Loucy (cell line): ENCODE data around the gene FEN1.

Source experiments
- H2AFZ ChIP-seq: fragments of 200-600 bp; sonication (generic); 2 replicates; pipeline ENCODE4 v1.6.0; 2016; ENCODE audit warnings: antibody characterized with exemption, mild to moderate bottlenecking, low read length, moderate library complexity
- H3F3A ChIP-seq: fragments of 200-600 bp; 2 replicates; pipeline ENCODE4 v1.6.0; 2016; ENCODE audit warnings: antibody characterized with exemption, low read depth, mild to moderate bottlenecking
- H3K27me3 ChIP-seq: fragments of 200-600 bp; sonication (generic); 2 replicates; pipeline ENCODE4 v1.6.1; 2014; ENCODE audit warnings: low read length, mild to moderate bottlenecking; ENCODE audit not compliant: insufficient read depth, poor library complexity, severe bottlenecking
- H3K36me3 ChIP-seq: fragments of 200-600 bp; sonication (generic); 2 replicates; pipeline ENCODE4 v1.6.1; 2016; ENCODE audit warnings: low read length; ENCODE audit not compliant: insufficient read depth
- H3K4me1 ChIP-seq: fragments of 200-600 bp; sonication (generic); 2 replicates; pipeline ENCODE4 v1.5.1; 2014; ENCODE audit warnings: low read length, mild to moderate bottlenecking; ENCODE audit not compliant: insufficient read depth, poor library complexity, severe bottlenecking
- H3K4me2 ChIP-seq: fragments of 200-600 bp; sonication (generic); 2 replicates; pipeline ENCODE4 v1.6.0; 2014; ENCODE audit warnings: antibody characterized with exemption, low read length, low read depth, mild to moderate bottlenecking; ENCODE audit not compliant: poor library complexity, severe bottlenecking
- H3K4me3 ChIP-seq: fragments of 200-600 bp; sonication (generic); 2 replicates; pipeline ENCODE4 v1.5.1; 2014; ENCODE audit warnings: low read length, mild to moderate bottlenecking, mixed read lengths; ENCODE audit not compliant: poor library complexity, severe bottlenecking
- H3K79me2 ChIP-seq: fragments of 200-600 bp; sonication (generic); 2 replicates; pipeline ENCODE4 v1.6.1; 2014; ENCODE audit warnings: low read length; ENCODE audit not compliant: insufficient read depth
- H3K9ac ChIP-seq: fragments of 200-600 bp; sonication (generic); 2 replicates; pipeline ENCODE4 v1.6.0; 2014; ENCODE audit warnings: mild to moderate bottlenecking, low read depth, low read length, moderate library complexity; ENCODE audit not compliant: poor library complexity, severe bottlenecking
- H3K9me2 ChIP-seq: fragments of 200-600 bp; sonication (generic); replicated peaks from 2 replicates; pipeline ENCODE4 v1.6.1; 2016; ENCODE audit warnings: low read depth, low read length, mixed read lengths
- H3K9me3 ChIP-seq: fragments of 200-600 bp; sonication (generic); 2 replicates; pipeline ENCODE4 v1.6.1; 2014; ENCODE audit warnings: mild to moderate bottlenecking, antibody characterized with exemption, low read length, low read depth; ENCODE audit not compliant: insufficient read depth
- H4K20me1 ChIP-seq: fragments of 200-600 bp; sonication (generic); 2 replicates; pipeline ENCODE4 v1.6.0; 2014; ENCODE audit warnings: antibody characterized with exemption, low read length, mild to moderate bottlenecking; ENCODE audit not compliant: insufficient read depth, poor library complexity, severe bottlenecking
- EZH2phosphoT487 ChIP-seq: fragments of 200-600 bp; IDR thresholded peaks from 2 replicates; pipeline ENCODE4 v1.6.1; 2018; ENCODE audit warnings: antibody characterized with exemption, mild to moderate bottlenecking, moderate library complexity, borderline replicate concordance
- TF ChIP-seq, protein P1 (sequence below): fragments of 200-600 bp; sonication (generic); conservative IDR thresholded peaks from 2 replicates; pipeline ENCODE4 v1.5.1; 2014; ENCODE audit warnings: mild to moderate bottlenecking, antibody characterized with exemption, low read length

The FEN1 gene

DNA sequence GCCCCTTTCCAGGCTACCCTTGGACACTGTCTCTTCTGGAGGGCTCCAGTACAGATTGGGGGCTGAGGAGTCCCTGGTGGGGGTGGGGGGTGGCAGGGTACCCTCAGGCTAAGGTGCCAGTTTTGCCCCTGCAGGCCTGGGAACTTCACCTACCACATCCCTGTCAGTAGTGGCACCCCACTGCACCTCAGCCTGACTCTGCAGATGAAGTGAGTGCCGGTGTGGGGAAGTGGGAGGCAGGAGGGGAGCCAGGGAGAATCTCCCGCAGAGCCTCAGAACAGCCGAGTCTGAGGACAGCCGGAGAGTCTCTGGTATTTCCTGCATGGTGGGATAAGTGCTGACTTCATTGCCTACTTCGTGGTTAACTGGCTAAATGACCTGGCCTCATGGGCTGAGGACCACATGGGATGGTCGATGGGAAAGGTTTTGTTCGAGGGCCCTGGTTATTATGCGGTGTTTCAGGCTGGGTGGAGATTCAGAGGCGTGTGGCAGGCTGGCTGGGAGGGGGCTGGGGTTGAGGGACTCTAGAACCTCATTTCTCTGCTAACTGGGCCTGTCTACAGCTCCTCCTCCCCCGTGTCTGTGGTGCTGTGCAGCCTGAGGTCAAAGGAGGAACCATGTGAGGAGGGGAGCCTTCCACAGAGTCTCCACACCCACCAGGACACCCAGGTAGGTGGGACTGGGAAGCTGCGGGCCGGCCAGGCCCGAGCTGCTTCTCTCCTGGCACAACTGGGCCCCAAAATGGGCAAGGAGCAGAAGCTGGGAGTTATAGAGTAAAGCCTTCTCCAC is 8.8 kb upstream of the FEN1 start:
- Histone ChIP-seq H3K4me1 (no peaks in the 10 kb centered on the region), H3K9me2 (no peaks in the 10 kb centered on the region), H3K27me3 (no peaks in the 10 kb centered on the region), H3K36me3 (peaks cover 5% of the 10 kb centered on the region; the same call in 1 of the 2 replicates), H3F3A (no peaks in the 10 kb centered on the region), H3K9me3 (no peaks in the 10 kb centered on the region), H3K4me3 (no peak overlapping the region), H3K79me2 (peaks cover 12% of the 10 kb centered on the region; the same call in 1 of the 2 replicates), H2AFZ (no peak overlapping the region), H3K4me2 (no peak overlapping the region), H4K20me1 (peaks cover 7% of the 10 kb centered on the region), H3K9ac (no peak overlapping the region)
- no peak for TF ChIP-seq EZH2phosphoT487
- TF ChIP-seq, protein P1, sequence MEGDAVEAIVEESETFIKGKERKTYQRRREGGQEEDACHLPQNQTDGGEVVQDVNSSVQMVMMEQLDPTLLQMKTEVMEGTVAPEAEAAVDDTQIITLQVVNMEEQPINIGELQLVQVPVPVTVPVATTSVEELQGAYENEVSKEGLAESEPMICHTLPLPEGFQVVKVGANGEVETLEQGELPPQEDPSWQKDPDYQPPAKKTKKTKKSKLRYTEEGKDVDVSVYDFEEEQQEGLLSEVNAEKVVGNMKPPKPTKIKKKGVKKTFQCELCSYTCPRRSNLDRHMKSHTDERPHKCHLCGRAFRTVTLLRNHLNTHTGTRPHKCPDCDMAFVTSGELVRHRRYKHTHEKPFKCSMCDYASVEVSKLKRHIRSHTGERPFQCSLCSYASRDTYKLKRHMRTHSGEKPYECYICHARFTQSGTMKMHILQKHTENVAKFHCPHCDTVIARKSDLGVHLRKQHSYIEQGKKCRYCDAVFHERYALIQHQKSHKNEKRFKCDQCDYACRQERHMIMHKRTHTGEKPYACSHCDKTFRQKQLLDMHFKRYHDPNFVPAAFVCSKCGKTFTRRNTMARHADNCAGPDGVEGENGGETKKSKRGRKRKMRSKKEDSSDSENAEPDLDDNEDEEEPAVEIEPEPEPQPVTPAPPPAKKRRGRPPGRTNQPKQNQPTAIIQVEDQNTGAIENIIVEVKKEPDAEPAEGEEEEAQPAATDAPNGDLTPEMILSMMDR, result no peak

- H4K20me1 ChIP-seq, result peaks cover 7% of the 10 kb centered on the region
Observed at GRCh38 chr11:61784506-61784805, 8.3 kb upstream of the FEN1 start.

GRCh38 chr11:61785837-61786402 is 6.8 kb upstream of the FEN1 start:
- H3K9ac ChIP-seq, result no peak overlapping the region
- H3K4me2 ChIP-seq, result no peak overlapping the region
- H3K36me3 ChIP-seq, result peaks cover 13% of the 10 kb centered on the region; the same call in 1 of the 2 replicates

More at GRCh38 chr11:61784506-61784805, 8.3 kb upstream of the FEN1 start:
- Histone ChIP-seq H3K4me3 (no peak overlapping the region), H3F3A (no peaks in the 10 kb centered on the region), H3K4me2 (no peak overlapping the region), H3K9me2 (no peaks in the 10 kb centered on the region), H2AFZ (no peak overlapping the region), H3K4me1 (no peaks in the 10 kb centered on the region), H3K79me2 (peaks cover 12% of the 10 kb centered on the region; the same call in 1 of the 2 replicates), H3K36me3 (peaks cover 8% of the 10 kb centered on the region; the same call in 1 of the 2 replicates), H3K27me3 (no peaks in the 10 kb centered on the region), H3K9ac (no peak overlapping the region), H3K9me3 (no peaks in the 10 kb centered on the region)
- TF ChIP-seq EZH2phosphoT487, result no peak
- TF ChIP-seq, protein P1, result no peak

More at GRCh38 chr11:61785837-61786402, 6.8 kb upstream of the FEN1 start:
- Histone ChIP-seq H3K79me2 (peaks cover 27% of the 10 kb centered on the region; the same call in 1 of the 2 replicates), H3K27me3 (no peaks in the 10 kb centered on the region), H3K9me3 (no peaks in the 10 kb centered on the region), H3K4me3 (no peak overlapping the region), H4K20me1 (peaks cover 7% of the 10 kb centered on the region), H3K4me1 (no peaks in the 10 kb centered on the region), H2AFZ (no peak overlapping the region), H3K9me2 (no peaks in the 10 kb centered on the region), H3F3A (no peaks in the 10 kb centered on the region)
- TF ChIP-seq, protein P1, result no peak
- no peak for TF ChIP-seq EZH2phosphoT487
